HEK293 (cell line): ENCODE data around the gene ARMC3.
"Not testable (repeated sequence)": the region's sequence is repeated elsewhere in the genome, so short reads cannot be mapped to it uniquely, and the experiment has no call there.

Experiments
- SP3 ChIP-seq: fragments of 450-650 bp; formaldehyde crosslinking; IDR thresholded peaks from 2 replicates; pipeline ENCODE4 v1.5.1; 2016; ENCODE audit warnings: missing biosample characterization, missing genetic modification characterization
- ZBTB21 ChIP-seq: fragments of 450-650 bp; formaldehyde crosslinking; IDR thresholded peaks from 2 replicates; pipeline ENCODE4 v1.5.1; 2017; ENCODE audit warnings: missing biosample characterization, missing genetic modification characterization
- ZFP3 ChIP-seq: fragments of 450-650 bp; formaldehyde crosslinking; IDR thresholded peaks from 2 replicates; pipeline ENCODE4 v1.5.1; 2016; ENCODE audit warnings: low read depth, missing biosample characterization, missing genetic modification characterization
- ZNF138 ChIP-seq: fragments of 450-650 bp; formaldehyde crosslinking; IDR thresholded peaks from 2 replicates; pipeline ENCODE4 v1.5.1; 2016; ENCODE audit warnings: missing biosample characterization, missing genetic modification characterization, borderline replicate concordance
- ZNF354C ChIP-seq: fragments of 450-650 bp; formaldehyde crosslinking; IDR thresholded peaks from 2 replicates; pipeline ENCODE4 v1.5.1; 2016; ENCODE audit warnings: missing biosample characterization, missing genetic modification characterization, low read depth, borderline replicate concordance
- ZNF560 ChIP-seq: fragments of 450-650 bp; formaldehyde crosslinking; IDR thresholded peaks from 2 replicates; pipeline ENCODE4 v1.5.1; 2017; ENCODE audit warnings: missing biosample characterization, missing genetic modification characterization, borderline replicate concordance
- ZNF747 ChIP-seq: fragments of 450-650 bp; formaldehyde crosslinking; IDR thresholded peaks from 2 replicates; pipeline ENCODE4 v1.5.1; 2016; ENCODE audit warnings: missing biosample characterization, missing genetic modification characterization
- ZSCAN18 ChIP-seq: fragments of 450-650 bp; formaldehyde crosslinking; IDR thresholded peaks from 2 replicates; pipeline ENCODE4 v1.5.1; 2016; ENCODE audit warnings: missing biosample characterization, missing genetic modification characterization
- TF ChIP-seq, protein P1 (sequence below): fragments of 450-650 bp; formaldehyde crosslinking; IDR thresholded peaks from 2 replicates; pipeline ENCODE4 v1.5.1; 2016; ENCODE audit warnings: missing biosample characterization, missing genetic modification characterization

- TF ChIP-seq, protein P1, sequence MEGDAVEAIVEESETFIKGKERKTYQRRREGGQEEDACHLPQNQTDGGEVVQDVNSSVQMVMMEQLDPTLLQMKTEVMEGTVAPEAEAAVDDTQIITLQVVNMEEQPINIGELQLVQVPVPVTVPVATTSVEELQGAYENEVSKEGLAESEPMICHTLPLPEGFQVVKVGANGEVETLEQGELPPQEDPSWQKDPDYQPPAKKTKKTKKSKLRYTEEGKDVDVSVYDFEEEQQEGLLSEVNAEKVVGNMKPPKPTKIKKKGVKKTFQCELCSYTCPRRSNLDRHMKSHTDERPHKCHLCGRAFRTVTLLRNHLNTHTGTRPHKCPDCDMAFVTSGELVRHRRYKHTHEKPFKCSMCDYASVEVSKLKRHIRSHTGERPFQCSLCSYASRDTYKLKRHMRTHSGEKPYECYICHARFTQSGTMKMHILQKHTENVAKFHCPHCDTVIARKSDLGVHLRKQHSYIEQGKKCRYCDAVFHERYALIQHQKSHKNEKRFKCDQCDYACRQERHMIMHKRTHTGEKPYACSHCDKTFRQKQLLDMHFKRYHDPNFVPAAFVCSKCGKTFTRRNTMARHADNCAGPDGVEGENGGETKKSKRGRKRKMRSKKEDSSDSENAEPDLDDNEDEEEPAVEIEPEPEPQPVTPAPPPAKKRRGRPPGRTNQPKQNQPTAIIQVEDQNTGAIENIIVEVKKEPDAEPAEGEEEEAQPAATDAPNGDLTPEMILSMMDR = not testable (repeated sequence)
- not testable (repeated sequence) for TF ChIP-seq ZNF560 (tag by site-specific recombination); ZNF354C; ZFP3; ZNF747; ZBTB21 (tag by site-specific recombination); ZSCAN18 (tag by site-specific recombination); SP3 (tag by site-specific recombination); ZNF138 (tag by site-specific recombination)
Observed at GRCh38 chr10:23072593-23072992, 144.7 kb downstream of the ARMC3 start.
